Psoas muscle (tissue), 8 donors: ENCODE results near the gene OSBPL1A. TPM values are rescaled to one million over a fixed set of nuclear protein-coding genes. Genes with fewer than 3 reads are reported as not detected.

Experiments
- ATAC-seq, 4 donors: fragments of 200-7000 bp; cut with Tn5 transposase; one replicate each; pipeline ENCODE4 v1.9.1; 2020; ENCODE audit warnings: moderate library complexity in 3 of 4, mild to moderate bottlenecking in 2 of 4
- DNase-seq, 2 donors: peaks; one replicate each; pipeline ENCODE4 v3.0.0-alpha.2; 2020
- H3K27ac ChIP-seq: fragments of 200-600 bp; one replicate; pipeline ENCODE4 v1.8.0; 2022
- H3K27me3 ChIP-seq, 3 donors: fragments of 200-600 bp in 1 of 3; one replicate each; pipeline versions ENCODE4 v1.6.1 to v1.8.0; 2013 to 2022; ENCODE audit warnings: low read length in 2 of 3, mild to moderate bottlenecking in 2 of 3, moderate library complexity in 1 of 3; ENCODE audit not compliant: insufficient read depth in 3 of 3
- H3K36me3 ChIP-seq, 2 donors: fragments of 200-600 bp in 1 of 2; one replicate each; pipeline versions ENCODE4 v1.6.1 to v1.8.0; 2013 to 2022; ENCODE audit warnings: low read depth in 1 of 2, mild to moderate bottlenecking in 1 of 2, moderate library complexity in 1 of 2; ENCODE audit not compliant: insufficient read depth in 1 of 2
- H3K4me1 ChIP-seq: fragments of 200-600 bp; one replicate; pipeline ENCODE4 v1.8.0; 2022
- H3K4me3 ChIP-seq: fragments of 200-600 bp; one replicate; pipeline ENCODE4 v1.8.0; 2022; ENCODE audit warnings: mild to moderate bottlenecking
- H3K9me3 ChIP-seq: fragments of 200-600 bp; one replicate; pipeline ENCODE4 v1.8.0; 2022
- CTCF ChIP-seq: fragments of 200-600 bp; IDR thresholded peaks from one replicate; pipeline ENCODE4 v1.8.0; 2022; ENCODE audit warnings: antibody characterized with exemption
- WGBS, 3 donors: extraction: QIAGEN DNeasy Blood & Tissue Kit; methylation state at CpG; one replicate each; pipeline versions ENCODE4 v1.1.6 to v1.1.7; 2013; 5-methylcytosine and 5-hydroxymethylcytosine counted together
- intact Hi-C, 2 donors: fragments of 100-400 bp; cut with DNase I; formaldehyde crosslinking; loops; one replicate each; pipeline versions ENCODE4 v1.11.0 to v1.14.2; 2022
- polyA plus RNA-seq, 3 donors: library from polyadenylated mRNA; stranded (reverse); fragments of 200-250 nt; gene quantifications; one replicate each; pipeline ENCODE4 v1.2.3, GENCODE V29; 2013
- total RNA-seq, 4 donors: library from RNA; stranded (reverse); fragmentation: NEBNext Ultra II Directional in 2 of 4; extraction: Animal tissue kit (Norgen Biotek cat#: 25700) in 2 of 4; gene quantifications; one replicate each; pipeline versions ENCODE4 v1.2.1 to v1.2.4, GENCODE V29; 2021 to 2023
- donor health status: healthy with polysubstance abuse.
- donor health status: DM: no; HTN: no; CAD: no; lungs with moderate emphysema.
- donor health status: Bipolar disorder and iron deficiency.
- donor health status: healthy.
- donor health status: DM: yes; HTN: yes; CAD: no.
- donor health status: DM: no; HTN: no; CAD: no.
- donor health status: DM: no; HTN: no; CAD: no.
- donor health status: DM: yes; HTN: yes; CAD: no.

Gene OSBPL1A
- total and polyA plus RNA-seq, 7 donors = 13.7 to 87.8 (median 65.8) TPM

GRCh38 chr18:24230766-24231165, 166.9 kb downstream of the OSBPL1A start:
- Histone ChIP-seq H3K27ac (peak overlapping the region; percentile 68), H3K4me1 (peaks cover 35% of the 10 kb centered on the region)
- intact Hi-C loops = no loop called here

GRCh38 chr18:24228667-24229041, 169.0 kb downstream of the OSBPL1A start:
- intact Hi-C loops = loop anchor here in 1 of 2 donors (5.0 kb wide), 1 partner anchor 39 kb away; no protein-coding TSS in a partner anchor

More at GRCh38 chr18:24230766-24231165, 166.9 kb downstream of the OSBPL1A start:
- Histone ChIP-seq H3K27me3 (no peaks in the 10 kb centered on the region), H3K9me3 (no peaks in the 10 kb centered on the region), H3K36me3 (no peaks in the 10 kb centered on the region), H3K4me3 (no peak overlapping the region)
- WGBS, 3 donors = 77 to 87% (median 85%) methylated on average over 5 of the region's 5 CpGs
- TF ChIP-seq CTCF = no peak
- no peak for DNase-seq
- no peak for ATAC-seq

DNA sequence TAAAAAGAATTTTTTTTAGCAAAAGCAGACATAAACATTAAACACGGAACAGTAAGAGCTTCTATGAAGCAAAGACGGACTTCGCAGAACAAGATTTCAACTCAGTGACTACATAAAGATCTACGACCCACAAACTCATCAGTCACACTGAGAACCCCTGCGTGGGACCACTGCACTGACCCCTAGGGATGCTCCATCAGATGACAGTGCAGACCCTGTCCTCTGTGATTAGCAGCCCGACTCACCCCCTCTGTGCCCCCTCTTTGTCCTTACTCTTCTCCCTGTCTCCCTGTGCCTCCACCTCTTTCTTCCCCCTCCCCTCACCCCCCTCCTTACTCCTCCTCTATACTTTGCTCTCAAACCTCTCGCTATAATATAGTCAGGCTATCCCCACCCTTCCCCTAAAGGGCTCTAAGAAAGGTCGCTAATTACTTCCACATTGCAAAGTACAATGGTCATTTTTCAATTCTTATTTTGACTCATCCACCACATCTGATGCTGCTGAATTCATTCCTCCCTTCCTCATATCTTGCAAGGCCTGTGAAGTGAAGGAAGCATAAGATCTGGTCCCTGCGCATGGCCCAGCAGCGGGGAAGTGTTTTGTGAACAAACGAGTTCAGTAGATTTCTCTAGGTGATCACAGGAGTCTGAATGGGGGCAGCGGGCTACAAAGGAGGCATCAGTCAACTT, 169.5 kb downstream of the OSBPL1A start:
- Histone ChIP-seq H3K4me1 (peaks cover 35% of the 10 kb centered on the region), H3K4me3 (no peak overlapping the region), H3K27me3 (no peaks in the 10 kb centered on the region), H3K36me3 (peaks cover 0 to 20% of the 10 kb centered on the region in 2 donors), H3K9me3 (no peaks in the 10 kb centered on the region), H3K27ac (no peak overlapping the region)
- no peak for TF ChIP-seq CTCF
- ATAC-seq (no peak), DNase-seq (no peak)
- 91 to 93% (median 93%) methylated on average over 12 of the region's 12 CpGs for WGBS, 3 donors
- intact Hi-C loops = loop anchor here in 1 of 2 donors (5.0 kb wide), 1 partner anchor 39 kb away; no protein-coding TSS in a partner anchor

More at GRCh38 chr18:24228667-24229041, 169.0 kb downstream of the OSBPL1A start:
- DNase-seq (no peak), ATAC-seq (no peak)
- 96 to 97% (median 97%) methylated on average over 6 of the region's 6 CpGs for WGBS, 3 donors
- Histone ChIP-seq H3K36me3 (peaks cover 0 to 14% of the 10 kb centered on the region in 2 donors), H3K4me3 (no peak overlapping the region), H3K27ac (no peak overlapping the region), H3K27me3 (no peaks in the 10 kb centered on the region), H3K9me3 (no peaks in the 10 kb centered on the region), H3K4me1 (peaks cover 40% of the 10 kb centered on the region)
- no peak for TF ChIP-seq CTCF

GRCh38 chr18:24220318-24220688, 177.3 kb downstream of the OSBPL1A start:
- peak overlapping the region; percentile 76 for H3K27ac ChIP-seq

More at GRCh38 chr18:24220318-24220688, 177.3 kb downstream of the OSBPL1A start:
- Histone ChIP-seq H3K9me3 (no peaks in the 10 kb centered on the region), H3K27me3 (no peaks in the 10 kb centered on the region), H3K4me3 (no peak overlapping the region), H3K36me3 (peaks cover 0 to 21% of the 10 kb centered on the region in 2 donors), H3K4me1 (peaks cover 38% of the 10 kb centered on the region)
- intact Hi-C loops = loop anchor here (2.0 to 5.0 kb wide), 3 partner anchors 43 to 47 kb away; no protein-coding TSS in a partner anchor
- ATAC-seq (peak; percentile 7 to 37 (median 14)), DNase-seq (no peak)
- WGBS, 3 donors = 27 to 59% (median 33%) methylated on average over 2 of the region's 2 CpGs
- TF ChIP-seq CTCF = no peak
